Kidney tubule cell (primary cell): ENCODE results near the gene DNAH17.

Experiments
- DNase-seq: peaks from one replicate; pipeline ENCODE4 v3.0.0-alpha.2; 2018; ENCODE audit warnings: low spot score

The DNAH17 gene

DNA sequence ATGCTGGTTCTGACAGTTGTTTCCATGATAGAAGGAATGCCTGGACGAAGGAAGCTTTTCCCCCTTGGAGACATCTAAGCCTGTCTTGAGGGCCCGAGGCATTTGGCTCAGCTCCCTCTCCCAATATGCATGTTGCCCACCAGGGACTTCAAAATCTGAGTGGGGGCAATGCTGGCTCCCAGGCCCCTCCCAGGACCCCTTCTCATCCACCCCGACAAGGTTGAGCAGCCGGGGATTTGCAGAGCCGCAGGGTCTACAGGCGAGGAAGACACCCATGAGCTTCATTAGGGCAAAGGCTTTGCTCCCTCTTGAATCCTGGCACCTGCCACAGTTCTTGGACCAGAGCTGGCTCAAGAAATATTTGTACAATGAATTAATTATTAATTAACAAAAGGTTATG lies 25.1 kb upstream of the DNAH17 start:
- DNase-seq: no peak

DNA sequence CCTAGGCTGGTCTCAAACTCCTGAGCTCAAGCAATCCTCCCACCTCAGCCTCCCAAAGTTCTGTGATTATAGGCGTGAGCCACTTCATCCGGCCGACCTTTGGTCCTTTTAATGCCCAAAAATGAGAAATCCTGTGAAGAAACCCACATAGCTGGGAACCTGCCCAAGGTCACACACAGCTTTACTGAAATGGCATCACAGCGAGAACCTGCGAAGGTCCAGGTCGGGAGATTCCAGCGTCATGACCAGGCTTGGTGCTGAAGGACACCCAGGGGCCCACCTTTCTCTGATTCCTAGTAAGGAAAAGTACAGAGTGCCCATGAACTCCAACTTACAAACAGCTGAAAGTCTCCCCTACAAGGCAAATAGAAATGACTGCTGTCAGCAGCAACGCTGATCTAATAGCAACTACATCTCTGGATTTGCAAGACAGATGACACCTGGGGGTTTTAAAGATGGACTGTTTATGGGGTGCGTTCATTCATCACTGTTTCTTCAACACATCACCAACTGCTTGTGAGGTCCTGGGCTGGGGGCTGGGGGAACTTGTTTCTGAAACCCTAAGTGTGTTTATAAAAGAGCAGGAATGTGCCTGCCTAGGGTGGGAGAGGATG lies 24.5 kb upstream of the DNAH17 start:
- no peak for DNase-seq

DNA sequence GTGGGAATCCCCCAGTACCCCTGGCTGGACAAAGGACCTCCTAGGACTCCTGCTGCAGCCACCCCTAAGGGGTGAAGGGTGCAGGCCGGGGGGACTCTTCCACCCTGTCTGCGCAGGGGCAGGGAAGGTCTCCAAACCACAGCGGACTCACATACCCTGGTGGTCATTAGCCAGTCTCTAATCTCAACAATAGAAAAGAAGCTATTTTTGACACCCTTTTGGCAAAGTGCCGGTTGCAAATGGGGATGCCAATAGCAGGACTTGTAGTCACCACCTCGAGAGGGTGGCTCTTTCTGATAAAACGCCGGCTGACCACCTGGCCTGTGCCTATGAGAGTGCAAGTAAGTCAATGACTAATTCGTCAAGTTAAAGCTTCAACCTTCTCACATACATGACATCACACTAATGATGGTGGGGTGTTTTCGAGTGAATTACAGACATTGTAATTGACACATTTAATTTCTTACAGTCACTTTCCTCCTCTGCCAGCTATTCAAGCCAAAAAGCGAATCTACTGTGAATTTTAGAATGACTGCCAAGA lies 23.1 kb upstream of the DNAH17 start:
- DNase-seq: peak; percentile 46

DNA sequence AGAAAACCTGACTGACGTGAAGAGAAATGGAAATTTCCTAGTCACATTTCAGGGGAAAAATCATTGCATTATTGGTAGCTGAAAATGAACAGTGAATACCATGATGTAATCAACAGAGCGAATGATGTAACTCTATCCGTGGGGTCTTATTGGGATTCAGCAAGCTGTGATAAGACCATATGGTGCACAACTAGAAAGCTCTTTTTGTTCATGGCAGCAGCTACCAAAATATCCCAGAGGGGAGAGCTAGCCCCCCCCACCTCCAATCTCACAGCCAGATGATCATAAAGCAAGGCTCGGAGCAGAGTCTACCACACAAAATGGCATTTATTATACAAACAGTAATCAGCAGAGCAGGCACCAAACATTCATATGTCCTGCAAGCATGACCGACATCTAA lies 22.2 kb upstream of the DNAH17 start:
- DNase-seq: no peak

DNA sequence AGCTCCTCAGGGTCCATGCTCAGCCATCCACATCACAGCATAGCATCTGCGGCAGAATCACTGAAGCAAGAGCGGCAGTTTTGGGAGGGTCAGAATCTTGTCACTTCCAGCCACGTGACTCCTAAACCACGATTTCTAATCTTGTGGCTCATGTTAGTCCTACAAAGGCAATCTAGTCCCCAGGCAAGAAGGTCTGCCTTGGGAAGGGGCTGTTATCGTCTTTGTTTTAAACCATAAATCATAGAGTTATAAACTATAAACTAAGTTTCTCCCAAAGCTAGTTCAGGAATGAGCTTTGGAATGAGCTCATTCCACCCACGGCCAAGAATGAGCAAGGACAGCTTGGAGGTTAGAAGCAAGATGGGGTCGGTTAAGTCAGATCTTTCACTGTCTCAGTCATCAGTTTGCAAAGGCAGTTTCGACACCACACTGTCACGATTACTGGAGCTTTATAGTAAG lies 20.8 kb upstream of the DNAH17 start:
- DNase-seq: peak; percentile 56

DNA sequence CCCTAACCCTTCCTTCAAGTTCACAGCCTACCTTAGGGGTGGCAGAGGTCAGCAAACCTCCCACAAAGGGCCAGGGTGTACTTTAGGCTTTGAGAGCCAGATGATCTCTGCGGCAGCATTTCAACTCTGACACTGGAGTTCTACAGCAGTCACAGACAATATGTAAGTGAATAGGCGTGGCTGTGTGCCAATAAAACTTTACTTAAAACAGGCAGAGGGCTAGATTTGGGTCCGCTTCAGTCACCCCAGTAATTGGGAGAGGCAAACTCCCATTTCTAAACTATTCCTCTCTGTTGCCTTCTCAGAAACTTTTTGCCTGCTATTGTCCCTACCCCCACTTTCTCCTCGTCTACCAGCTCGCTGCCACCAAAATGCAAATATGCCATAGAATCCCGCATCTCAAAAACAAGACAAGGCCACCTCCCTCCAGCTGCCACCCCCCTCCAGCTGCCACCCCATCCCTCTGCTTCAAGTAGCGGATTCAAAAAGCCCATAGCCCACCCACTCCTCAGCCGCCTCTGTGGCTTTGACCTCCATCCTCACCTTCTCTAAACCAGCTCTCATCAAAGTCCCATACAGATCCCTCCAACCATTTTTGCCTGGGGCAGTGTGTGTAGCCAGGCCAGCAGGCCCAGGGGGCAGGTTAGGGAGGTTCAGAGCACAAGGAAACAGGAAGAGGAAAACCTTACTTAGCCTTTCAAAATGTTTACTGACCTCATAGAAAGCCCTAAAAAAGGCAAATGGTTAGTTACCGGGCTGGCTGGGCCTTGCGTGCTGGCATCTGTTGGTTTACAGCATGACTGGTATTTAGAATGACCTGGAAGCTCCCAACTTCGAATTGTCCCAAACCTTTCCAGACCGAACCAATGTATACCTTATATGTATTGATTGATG lies 19.9 kb upstream of the DNAH17 start:
- no peak for DNase-seq

DNA sequence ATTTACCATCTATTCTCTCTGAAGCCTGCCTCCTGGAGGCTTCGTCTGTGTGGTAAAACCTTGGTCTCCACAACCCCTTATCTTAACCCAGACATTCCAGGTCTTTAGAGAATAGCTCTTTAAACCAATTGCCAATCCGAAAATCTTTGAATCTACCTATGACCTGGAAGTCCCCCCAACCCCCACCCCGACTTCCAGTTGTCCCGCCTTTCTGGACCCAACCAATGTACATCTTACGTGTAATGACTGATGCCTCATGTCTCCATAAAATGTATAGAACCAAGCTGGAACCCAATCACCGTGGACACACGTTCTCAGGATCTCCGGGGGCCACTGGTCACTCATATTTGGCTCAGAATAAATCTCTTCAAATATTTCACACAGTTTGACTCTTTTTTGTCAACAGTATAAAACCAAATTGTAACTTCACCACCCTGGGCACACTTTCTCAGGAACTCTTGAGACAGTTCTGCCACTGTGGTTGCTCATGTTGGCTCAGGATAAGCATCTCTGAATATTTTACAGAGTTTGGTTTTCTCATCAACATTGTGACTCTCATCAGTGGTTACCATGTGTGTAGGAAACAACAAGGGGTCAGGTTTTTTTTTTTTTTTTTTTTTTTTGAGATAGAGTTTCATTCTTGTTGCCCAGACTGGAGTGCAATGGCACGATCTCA lies 18.1 kb upstream of the DNAH17 start:
- DNase-seq: no peak

DNA sequence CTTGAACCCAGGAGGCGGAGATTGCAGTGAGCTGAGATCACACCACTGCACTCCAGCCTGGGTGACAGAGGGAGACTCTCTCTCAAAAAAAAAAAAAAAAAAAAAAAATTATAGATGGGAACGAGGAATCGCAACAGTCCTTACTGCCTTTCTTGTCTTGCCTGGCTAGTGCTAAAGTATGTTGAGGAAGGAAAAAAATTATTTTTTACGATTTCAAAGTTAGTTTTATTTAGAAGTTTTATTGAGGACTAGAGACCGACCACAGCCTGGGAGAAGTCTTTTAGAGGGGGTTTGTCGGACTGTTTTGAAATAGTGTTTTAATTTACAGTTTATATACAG lies 15.8 kb upstream of the DNAH17 start:
- no peak for DNase-seq

DNA sequence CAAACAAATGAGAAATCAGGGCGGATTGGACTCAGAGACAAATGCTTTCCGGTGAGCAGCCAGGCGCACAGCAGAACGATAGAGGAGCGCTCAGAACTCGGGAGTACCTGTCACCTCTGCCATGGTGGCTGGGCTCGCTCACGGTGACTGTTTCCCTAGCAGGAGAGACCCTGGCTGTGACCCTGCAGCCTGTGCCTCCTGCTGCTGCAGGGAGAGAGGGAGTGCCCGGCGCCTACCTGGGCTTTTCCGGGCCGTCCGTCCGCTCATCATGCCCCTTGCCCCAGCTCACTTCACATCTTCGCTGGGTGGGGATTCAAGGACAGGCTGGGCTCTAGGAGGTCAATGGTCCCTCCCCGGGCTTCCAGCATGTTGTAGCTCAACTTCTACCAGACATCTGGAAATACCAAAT lies 14.1 kb upstream of the DNAH17 start:
- no peak for DNase-seq

DNA sequence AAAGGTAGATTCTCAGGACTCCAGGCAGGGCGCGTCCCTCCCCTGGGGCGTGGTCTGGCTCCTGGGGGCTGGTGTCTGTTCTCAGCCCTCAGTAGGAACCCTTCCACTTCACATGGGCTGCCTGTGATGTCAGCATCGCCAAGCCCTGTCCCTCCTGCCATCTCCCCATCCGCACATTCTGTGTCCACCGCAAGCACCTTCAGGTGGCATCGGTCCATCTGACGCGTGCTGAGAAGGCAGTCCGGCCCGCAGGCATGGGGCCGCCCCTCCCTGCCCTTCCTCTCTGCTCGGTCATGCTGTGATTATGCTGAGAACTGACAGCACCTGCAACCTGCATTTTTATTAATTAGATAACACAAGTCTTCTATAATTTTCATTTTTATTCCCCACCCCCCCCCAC lies 12.7 kb upstream of the DNAH17 start:
- DNase-seq: no peak

DNA sequence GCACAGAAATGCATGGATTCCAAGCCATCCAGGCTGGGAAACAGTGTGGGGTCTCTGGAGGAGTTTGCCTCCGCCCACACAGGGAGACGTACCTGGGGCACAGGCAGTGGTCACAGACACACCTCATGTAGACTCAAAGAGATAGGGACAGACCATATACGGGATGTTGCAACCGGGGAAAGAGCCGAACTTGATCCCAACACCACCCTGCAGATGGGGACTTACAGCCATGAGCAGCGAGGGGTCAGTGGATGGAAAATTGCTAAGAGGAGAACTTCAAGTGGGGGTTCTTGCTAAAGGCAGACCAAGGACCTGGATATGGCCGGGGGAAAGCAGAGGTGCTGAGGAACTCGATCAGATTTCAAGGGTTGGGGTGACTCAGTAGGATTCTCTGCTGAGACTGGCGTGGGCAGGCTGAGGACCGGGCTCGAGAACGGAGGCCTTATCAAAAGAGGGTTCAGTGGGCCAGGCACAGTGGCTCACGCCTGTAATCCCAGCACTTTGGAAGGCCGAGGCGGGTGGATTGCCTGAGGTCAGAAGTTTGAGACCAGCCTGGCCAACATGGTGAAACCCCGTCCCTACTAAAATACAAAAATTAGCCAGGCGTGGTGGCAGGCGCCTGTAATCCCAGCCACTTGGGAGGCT lies 12.0 kb upstream of the DNAH17 start:
- no peak for DNase-seq

DNA sequence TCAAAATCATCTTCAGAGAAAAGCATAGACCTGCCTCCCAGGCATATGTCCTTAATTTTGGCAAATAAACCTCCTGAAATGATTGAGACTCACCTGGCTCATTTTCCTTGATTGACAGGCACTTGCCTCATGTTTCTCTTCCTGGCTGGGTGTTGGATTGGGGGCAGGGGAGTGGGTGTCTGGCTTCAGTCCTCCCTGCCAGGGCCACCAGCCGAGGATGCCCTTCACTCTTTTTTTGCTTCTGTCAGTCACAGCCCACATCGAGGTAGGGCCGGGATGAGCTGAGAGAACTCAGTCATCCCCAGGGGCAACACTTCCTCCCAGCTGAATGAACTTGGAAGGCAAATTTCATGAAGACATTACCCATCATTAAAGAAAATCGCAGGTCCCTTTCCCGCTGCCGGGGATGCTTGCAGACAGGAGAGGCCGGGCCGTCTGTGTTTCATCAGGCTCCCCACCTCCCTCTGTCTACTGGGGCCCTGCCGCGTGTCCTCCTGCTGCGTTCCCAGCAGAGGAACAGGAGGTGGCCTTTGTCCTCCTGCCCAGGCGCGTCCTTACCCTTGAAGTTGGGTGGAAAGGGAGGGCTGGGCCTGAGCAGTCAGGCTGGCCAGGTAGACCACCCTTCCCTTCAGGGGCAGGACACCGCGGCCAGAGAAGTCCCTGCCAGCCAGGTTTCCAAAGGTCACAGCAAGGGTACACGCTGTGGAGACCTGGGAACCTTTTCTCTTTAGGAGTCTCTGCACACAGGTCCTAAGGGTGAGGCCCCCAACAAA lies 11.2 kb upstream of the DNAH17 start:
- no peak for DNase-seq

DNA sequence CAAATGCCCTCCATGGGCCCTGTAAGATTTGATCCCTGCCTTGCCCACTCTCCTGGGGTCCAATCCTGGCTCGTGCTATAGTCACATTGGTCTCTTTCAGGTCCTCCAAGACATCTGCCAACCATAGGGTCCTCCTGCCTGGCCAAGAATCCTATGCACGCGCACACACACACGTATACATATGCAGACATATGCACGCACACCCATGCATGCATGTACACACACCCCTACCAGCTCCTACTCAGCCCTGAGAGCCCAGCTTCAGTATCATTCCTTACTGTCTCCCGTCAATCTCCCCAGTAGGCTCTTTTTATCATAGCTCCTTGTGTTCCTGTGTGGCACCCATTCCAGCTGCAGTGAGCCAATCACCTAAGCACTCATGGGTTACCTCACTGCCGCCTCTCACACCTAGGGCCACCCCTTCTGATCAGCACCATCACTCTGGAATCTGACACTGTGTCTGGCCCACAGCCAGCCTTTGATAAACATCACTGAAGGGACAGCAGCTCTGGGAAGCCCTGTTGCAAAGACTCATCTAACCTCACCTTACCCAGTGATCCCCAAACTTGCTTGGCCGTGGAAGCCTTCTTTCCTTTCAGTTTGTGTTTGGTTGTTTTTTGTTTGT lies 7.9 kb upstream of the DNAH17 start:
- peak; percentile 24 for DNase-seq

DNA sequence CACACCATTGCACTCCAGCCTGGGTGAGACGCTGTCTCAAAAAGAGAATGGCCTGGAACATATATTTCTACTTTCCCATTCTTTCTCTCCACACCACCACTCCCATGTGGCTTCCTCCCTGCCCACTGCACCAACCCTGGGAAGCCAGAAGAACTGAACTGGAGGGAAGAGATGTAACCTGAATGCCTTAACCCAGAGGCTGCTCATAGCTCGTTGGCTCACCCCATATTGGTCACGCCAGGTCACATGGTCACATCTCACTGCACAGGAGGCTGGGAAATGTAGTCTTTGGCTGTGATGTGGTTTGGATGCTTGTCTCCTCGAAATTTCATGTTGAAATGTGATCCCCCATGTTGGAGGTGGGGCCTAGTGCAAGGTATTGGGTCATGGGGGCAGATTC lies 5.9 kb upstream of the DNAH17 start:
- DNase-seq: no peak

DNA sequence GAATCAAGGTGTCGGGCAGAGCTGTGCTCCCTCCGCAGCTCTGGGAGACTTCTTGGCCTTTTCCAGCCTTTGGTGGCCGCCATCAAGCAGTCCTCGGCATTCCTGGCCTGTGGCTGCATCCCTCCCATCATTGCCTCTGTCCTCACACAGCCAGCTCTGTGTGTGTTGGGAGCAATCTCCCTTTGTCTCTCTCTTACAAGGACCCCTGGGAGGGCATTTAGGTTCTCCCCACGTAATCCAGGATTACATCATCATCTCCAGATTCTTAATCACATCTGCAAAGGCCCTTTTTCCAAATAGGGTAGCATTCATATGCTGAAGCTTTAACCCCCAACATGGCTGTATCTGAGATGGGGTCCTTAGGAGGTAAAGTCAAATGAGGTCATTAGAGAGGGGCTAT lies 4.1 kb upstream of the DNAH17 start:
- DNase-seq: no peak

DNA sequence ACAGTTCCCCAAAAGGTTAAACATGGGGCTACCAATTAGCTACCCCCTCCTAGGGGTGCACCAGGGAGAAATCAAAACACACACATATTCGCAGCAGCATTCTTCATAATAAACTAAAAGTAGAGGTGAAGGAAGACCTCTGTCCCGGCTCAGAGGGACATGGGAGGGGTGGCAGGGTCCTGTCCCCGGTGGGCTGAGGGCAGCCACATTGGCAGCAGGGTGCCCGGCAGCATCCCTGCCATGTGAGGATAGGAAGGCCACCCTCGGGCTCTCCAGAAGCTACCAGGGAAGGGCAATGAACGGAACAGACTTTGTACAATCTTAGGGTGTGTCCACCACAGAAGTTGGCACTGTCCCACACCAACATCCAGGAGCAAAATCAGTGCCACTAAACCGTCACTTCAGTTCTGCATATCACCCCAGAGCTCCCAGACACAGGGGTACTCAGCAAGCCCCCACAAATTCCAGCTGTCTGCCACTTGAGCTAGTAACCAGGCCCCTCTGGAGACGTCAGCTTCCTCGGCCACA lies 3.1 kb upstream of the DNAH17 start:
- no peak for DNase-seq

DNA sequence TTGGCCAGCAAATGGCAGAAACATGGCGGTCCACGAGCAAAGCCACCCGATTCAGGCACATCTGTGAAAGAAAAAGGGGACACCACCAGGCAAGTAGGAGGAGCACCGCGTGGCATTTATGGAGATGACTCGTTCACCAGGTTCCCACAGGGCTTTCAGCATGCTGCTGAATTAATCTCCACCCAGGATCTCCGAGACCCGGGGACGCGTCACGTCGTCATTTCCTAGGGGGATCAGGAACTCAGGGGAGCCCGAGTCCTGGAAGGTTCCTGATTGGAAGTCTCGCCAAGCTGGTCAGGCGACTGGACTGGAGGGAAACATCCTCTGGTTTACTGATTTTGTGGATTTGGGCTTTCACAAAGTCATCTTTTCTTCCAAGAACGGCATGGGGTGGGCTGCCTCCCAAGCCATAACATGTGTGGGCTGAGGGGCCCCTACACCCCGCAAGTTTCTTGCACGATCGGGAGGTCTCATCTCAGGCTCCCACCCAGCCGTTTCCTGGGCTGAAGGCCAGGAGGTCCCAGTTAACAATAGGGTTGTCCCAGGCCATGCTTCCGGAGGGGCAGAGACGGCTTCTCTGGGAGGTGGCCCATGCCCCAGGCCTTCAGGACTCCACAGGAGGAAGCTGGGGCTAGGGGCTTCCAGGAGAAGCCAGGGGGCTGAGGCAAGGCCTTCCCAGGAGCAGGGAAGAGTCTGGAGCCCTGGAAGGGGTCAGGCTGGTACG lies 645 bp downstream of the DNAH17 start:
- no peak for DNase-seq

DNA sequence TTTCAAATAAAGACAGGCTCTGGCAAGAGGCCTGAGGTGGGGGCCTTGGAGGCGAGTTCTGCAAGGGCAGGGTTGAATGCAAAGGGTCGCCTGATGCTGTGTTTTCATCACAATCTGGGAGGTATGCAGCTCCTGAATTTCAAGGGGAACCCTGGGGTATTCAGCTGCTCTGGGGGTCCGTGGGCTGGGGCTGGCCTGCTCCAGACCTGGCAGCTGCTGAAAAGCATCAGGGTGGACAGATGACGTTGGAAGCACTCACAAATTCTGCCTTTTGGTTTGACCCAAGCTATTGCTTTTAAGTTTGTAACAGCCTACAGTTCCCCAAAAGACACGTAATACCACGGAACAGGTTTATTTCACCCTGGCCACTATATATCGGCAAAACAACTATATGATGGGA lies 1.3 kb downstream of the DNAH17 start:
- DNase-seq: no peak

DNA sequence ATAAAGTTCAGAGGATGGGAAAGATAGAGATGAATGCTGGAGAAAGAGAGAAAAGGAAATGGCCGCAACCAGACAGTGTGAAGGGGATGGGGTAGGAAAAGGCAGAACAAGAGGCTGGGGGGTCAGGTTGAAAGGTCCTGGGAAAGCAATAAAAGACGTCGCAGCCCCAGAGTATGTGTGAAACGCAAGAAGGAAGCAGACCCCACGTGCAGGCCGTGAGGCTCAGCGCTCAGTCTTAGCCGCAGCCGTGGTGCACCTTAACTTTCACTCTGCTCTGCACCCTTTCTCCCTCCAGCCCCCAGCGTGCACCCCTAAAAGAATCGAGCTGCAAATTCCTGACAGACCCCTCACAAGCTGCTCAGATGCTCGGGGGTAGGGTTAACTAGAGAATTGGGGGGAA lies 1.9 kb downstream of the DNAH17 start:
- no peak for DNase-seq

DNA sequence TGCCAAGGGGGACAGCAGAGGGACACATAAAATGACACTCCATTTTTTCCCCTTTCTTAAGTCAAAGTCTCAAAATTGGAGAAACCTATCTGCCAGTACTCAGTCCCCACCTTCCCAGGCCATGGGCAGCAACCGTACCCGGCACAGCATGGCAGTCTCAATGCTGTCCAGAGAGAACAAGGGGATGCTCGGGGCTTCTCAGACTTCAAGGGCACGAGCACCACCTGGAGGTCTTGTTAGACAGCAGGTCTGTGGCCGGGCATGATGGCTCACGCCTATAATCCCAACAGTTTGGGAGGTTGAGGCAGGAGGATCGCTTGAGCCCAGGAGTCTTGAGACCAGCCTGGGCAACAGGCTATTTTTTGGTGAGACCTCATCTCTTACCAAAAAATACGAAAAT lies 3.2 kb downstream of the DNAH17 start:
- no peak for DNase-seq
